ENCODE measurements around the gene IL17D.

DNA sequence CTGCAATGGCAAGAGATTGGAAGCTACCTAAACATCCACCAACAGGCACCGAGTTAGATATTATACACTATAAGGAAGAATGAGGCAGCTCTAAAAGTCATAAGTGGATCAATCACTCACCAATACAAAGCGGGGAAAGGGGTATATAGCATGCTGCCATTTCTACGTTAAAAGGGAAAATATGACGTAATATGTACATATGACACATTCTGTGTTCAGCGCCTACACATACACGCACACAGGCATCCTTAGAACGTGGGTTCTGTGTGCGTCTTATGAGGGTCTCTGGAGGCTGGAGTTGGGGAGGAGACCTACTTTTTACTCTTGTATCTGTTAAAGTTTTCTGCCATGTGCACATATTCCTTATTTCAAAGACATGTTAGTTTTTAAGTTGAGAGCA is 5.9 kb downstream of the IL17D start:
- TF ChIP-seq, protein P1, sequence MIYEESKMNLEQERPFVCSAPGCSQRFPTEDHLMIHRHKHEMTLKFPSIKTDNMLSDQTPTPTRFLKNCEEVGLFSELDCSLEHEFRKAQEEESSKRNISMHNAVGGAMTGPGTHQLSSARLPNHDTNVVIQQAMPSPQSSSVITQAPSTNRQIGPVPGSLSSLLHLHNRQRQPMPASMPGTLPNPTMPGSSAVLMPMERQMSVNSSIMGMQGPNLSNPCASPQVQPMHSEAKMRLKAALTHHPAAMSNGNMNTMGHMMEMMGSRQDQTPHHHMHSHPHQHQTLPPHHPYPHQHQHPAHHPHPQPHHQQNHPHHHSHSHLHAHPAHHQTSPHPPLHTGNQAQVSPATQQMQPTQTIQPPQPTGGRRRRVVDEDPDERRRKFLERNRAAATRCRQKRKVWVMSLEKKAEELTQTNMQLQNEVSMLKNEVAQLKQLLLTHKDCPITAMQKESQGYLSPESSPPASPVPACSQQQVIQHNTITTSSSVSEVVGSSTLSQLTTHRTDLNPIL (CRISPR knock-in tag; IDR thresholded peaks at IDR 0.05; ENCODE audit: low read depth): no peak
- TF ChIP-seq ZFP30 (CRISPR knock-in tag; IDR thresholded peaks at IDR 0.05): no peak
- TF ChIP-seq TCF4 (CRISPR knock-in tag; IDR thresholded peaks at IDR 0.05; ENCODE audit: borderline replicate concordance): no peak
- TF ChIP-seq GLIS3 (CRISPR knock-in tag; IDR thresholded peaks at IDR 0.05): no peak
- TF ChIP-seq, protein P2, sequence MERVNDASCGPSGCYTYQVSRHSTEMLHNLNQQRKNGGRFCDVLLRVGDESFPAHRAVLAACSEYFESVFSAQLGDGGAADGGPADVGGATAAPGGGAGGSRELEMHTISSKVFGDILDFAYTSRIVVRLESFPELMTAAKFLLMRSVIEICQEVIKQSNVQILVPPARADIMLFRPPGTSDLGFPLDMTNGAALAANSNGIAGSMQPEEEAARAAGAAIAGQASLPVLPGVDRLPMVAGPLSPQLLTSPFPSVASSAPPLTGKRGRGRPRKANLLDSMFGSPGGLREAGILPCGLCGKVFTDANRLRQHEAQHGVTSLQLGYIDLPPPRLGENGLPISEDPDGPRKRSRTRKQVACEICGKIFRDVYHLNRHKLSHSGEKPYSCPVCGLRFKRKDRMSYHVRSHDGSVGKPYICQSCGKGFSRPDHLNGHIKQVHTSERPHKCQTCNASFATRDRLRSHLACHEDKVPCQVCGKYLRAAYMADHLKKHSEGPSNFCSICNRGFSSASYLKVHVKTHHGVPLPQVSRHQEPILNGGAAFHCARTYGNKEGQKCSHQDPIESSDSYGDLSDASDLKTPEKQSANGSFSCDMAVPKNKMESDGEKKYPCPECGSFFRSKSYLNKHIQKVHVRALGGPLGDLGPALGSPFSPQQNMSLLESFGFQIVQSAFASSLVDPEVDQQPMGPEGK (CRISPR knock-in tag; IDR thresholded peaks at IDR 0.05; ENCODE audit: borderline replicate concordance): no peak
- no peak for TF ChIP-seq ARNTL (CRISPR knock-in tag; IDR thresholded peaks at IDR 0.05; ENCODE audit: borderline replicate concordance, low read depth)
- no peak for TF ChIP-seq ZNF8 (CRISPR knock-in tag; IDR thresholded peaks at IDR 0.05)
- no peak for TF ChIP-seq ESRRG (CRISPR knock-in tag; IDR thresholded peaks at IDR 0.05)
- TF ChIP-seq OSR1 (CRISPR knock-in tag; IDR thresholded peaks at IDR 0.05): no peak
